DND-41 (cell line): Measurements from ENCODE around the gene OARD1.

Experiments
- ATAC-seq: fragments of 200-7000 bp; cut with Tn5 transposase; 3 replicates; pipeline ENCODE4 v1.9.1; 2021; ENCODE audit warnings: low read depth; ENCODE audit not compliant: insufficient read depth
- DNase-seq: peaks from one replicate; pipeline ENCODE4 v3.0.0-alpha.2; 2020
- H2AFZ ChIP-seq: 2 replicates; pipeline ENCODE4 v1.6.0; 2012; ENCODE audit warnings: low read depth, low read length
- H3K27ac ChIP-seq: 2 replicates; pipeline ENCODE4 v1.5.1; 2012; ENCODE audit warnings: low read length, inconsistent platforms
- H3K27me3 ChIP-seq: fragments of 200-600 bp; sonication (generic); 2 replicates; pipeline ENCODE4 v1.6.0; 2012; ENCODE audit warnings: low read length, mild to moderate bottlenecking, inconsistent platforms; ENCODE audit not compliant: insufficient read depth, poor library complexity
- H3K36me3 ChIP-seq: 2 replicates; pipeline ENCODE4 v1.5.1; 2012; ENCODE audit warnings: low read length, inconsistent platforms; ENCODE audit not compliant: insufficient read depth
- H3K4me1 ChIP-seq: 2 replicates; pipeline ENCODE4 v1.5.1; 2012; ENCODE audit warnings: mild to moderate bottlenecking, low read length; ENCODE audit not compliant: insufficient read depth
- H3K4me2 ChIP-seq: 2 replicates; pipeline ENCODE4 v1.6.0; 2012; ENCODE audit warnings: mild to moderate bottlenecking, moderate library complexity, low read length, inconsistent platforms; ENCODE audit not compliant: insufficient read depth
- H3K4me3 ChIP-seq, 2 experiments: fragments of 200-600 bp in 1 of 2; shearing (Covaris generic) in 1 of 2; 2 replicates each; pipeline ENCODE4 v1.5.1; 2012 to 2016; ENCODE audit warnings: inconsistent platforms in 2 of 2, low read length in 2 of 2, mild to moderate bottlenecking in 2 of 2, low read depth in 1 of 2, moderate library complexity in 1 of 2
- H3K79me2 ChIP-seq: 2 replicates; pipeline ENCODE4 v1.6.0; 2012; ENCODE audit warnings: low read length, inconsistent platforms; ENCODE audit not compliant: insufficient read depth
- H3K9ac ChIP-seq: 2 replicates; pipeline ENCODE4 v1.6.0; 2012; ENCODE audit warnings: low read depth, mild to moderate bottlenecking, inconsistent platforms, low read length, moderate library complexity
- H3K9me3 ChIP-seq: 2 replicates; pipeline ENCODE4 v1.5.1; 2012; ENCODE audit warnings: low read length, moderate library complexity, mild to moderate bottlenecking, inconsistent platforms; ENCODE audit not compliant: insufficient read depth, severe bottlenecking
- H4K20me1 ChIP-seq: 2 replicates; pipeline ENCODE4 v1.6.0; 2012; ENCODE audit warnings: low read length; ENCODE audit not compliant: insufficient read depth
- EZH2 ChIP-seq: IDR thresholded peaks from 3 replicates; pipeline ENCODE4 v1.6.1; 2012; ENCODE audit warnings: borderline replicate concordance, low read depth, mild to moderate bottlenecking, moderate library complexity, low read length, inconsistent platforms; ENCODE audit not compliant: severe bottlenecking
- TF ChIP-seq, protein P1 (sequence below): IDR thresholded peaks from 2 replicates; pipeline ENCODE4 v1.5.1; 2012; ENCODE audit warnings: borderline replicate concordance, low read length, moderate library complexity, mild to moderate bottlenecking; ENCODE audit not compliant: poor library complexity, severe bottlenecking; ENCODE audit errors: extremely low read depth

Gene OARD1

DNA sequence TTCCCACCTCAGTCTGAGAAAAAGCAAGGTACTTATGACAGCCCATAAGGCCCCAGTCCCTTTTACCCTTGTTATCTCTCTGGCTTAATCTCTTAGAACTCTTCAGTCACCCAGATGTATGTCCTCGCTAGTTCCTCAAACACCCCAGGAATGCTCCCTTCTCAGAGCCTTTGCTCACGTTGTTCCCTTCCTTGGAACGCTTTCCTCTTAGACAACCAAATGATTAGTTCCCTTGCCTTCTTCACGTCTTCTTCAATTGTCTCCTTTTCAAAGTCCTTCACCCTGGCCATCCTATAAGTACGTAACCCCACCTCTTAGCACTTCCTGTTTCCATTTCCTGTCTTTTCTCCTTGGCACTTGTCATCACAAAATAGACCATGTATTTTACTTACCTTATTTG is 20.3 kb downstream of the OARD1 start:
- Histone ChIP-seq H3K4me3 (no peak overlapping the region), H4K20me1 (no peaks in the 10 kb centered on the region), H3K9ac (no peak overlapping the region), H3K27me3 (no peaks in the 10 kb centered on the region), H3K79me2 (no peaks in the 10 kb centered on the region), H3K36me3 (no peaks in the 10 kb centered on the region), H3K4me1 (peaks cover 14% of the 10 kb centered on the region), H2AFZ (peak overlapping the region; percentile 29), H3K27ac (peak overlapping the region; percentile 7), H3K9me3 (no peaks in the 10 kb centered on the region), H3K4me2 (no peak overlapping the region)
- DNase-seq (no peak), ATAC-seq (peak; percentile 65; the same call in 2 of the 3 replicates)
- TF ChIP-seq, protein P1, sequence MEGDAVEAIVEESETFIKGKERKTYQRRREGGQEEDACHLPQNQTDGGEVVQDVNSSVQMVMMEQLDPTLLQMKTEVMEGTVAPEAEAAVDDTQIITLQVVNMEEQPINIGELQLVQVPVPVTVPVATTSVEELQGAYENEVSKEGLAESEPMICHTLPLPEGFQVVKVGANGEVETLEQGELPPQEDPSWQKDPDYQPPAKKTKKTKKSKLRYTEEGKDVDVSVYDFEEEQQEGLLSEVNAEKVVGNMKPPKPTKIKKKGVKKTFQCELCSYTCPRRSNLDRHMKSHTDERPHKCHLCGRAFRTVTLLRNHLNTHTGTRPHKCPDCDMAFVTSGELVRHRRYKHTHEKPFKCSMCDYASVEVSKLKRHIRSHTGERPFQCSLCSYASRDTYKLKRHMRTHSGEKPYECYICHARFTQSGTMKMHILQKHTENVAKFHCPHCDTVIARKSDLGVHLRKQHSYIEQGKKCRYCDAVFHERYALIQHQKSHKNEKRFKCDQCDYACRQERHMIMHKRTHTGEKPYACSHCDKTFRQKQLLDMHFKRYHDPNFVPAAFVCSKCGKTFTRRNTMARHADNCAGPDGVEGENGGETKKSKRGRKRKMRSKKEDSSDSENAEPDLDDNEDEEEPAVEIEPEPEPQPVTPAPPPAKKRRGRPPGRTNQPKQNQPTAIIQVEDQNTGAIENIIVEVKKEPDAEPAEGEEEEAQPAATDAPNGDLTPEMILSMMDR = no peak
- no peak for TF ChIP-seq EZH2

DNA sequence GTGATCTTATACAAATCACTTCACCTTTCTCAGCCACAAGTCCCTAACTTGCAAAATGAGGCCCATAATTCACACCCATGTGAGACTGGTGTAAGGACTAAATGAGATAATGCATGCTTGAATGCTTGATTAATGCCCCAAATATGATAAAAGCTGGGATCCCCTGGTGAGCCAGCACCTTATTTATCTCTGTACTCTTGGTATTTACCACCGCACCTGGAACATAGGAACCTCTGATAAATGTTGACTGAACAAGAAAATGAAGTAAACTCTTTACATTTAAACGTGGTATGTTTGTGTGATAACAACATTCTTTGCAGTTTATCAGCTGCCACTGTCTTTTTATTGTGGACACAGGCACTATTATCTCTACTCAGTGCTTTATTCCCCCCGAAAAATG is 21.6 kb downstream of the OARD1 start:
- H3K36me3 ChIP-seq = no peaks in the 10 kb centered on the region
- TF ChIP-seq, protein P1 = no peak
- TF ChIP-seq EZH2 = no peak
- H3K27me3 ChIP-seq = no peaks in the 10 kb centered on the region
- no peak overlapping the region for H3K9ac ChIP-seq
- no peaks in the 10 kb centered on the region for H3K9me3 ChIP-seq
- peaks cover 14% of the 10 kb centered on the region for H3K4me1 ChIP-seq
- no peak overlapping the region for H3K4me2 ChIP-seq
- H3K4me3 ChIP-seq = no peak overlapping the region
- H4K20me1 ChIP-seq = no peaks in the 10 kb centered on the region
- H3K27ac ChIP-seq = no peak overlapping the region
- no peak overlapping the region for H2AFZ ChIP-seq
- DNase-seq (no peak), ATAC-seq (no peak)
- no peaks in the 10 kb centered on the region for H3K79me2 ChIP-seq

DNA sequence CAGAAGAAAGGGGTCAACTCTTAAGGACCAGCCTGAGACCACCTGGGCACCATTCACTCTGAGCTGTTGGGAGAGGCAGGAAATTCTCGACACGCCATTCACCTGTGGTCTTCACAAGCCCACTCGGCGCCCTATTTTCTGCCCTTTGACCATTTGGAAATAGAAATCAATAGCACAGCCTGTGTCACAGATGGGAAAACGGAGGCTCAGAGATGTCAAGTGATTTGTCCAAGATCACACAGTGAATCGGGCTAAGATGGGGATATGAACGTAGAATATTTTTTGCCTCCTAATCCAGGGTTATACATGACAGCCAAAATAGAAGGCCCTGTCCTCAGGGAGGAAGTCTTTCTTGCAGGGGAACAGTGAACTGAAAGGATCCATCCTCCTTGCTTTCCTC is 22.2 kb downstream of the OARD1 start:
- no peak overlapping the region for H3K4me2 ChIP-seq
- H3K4me3 ChIP-seq = no peak overlapping the region
- no peak overlapping the region for H3K9ac ChIP-seq
- H3K4me1 ChIP-seq = peaks cover 14% of the 10 kb centered on the region
- H3K9me3 ChIP-seq = no peaks in the 10 kb centered on the region
- no peaks in the 10 kb centered on the region for H3K79me2 ChIP-seq
- ATAC-seq (no peak), DNase-seq (no peak)
- no peak for TF ChIP-seq EZH2
- TF ChIP-seq, protein P1 = no peak
- H4K20me1 ChIP-seq = no peaks in the 10 kb centered on the region
- H3K27ac ChIP-seq = no peak overlapping the region
- H3K36me3 ChIP-seq = no peaks in the 10 kb centered on the region
- no peaks in the 10 kb centered on the region for H3K27me3 ChIP-seq
- H2AFZ ChIP-seq = no peak overlapping the region

DNA sequence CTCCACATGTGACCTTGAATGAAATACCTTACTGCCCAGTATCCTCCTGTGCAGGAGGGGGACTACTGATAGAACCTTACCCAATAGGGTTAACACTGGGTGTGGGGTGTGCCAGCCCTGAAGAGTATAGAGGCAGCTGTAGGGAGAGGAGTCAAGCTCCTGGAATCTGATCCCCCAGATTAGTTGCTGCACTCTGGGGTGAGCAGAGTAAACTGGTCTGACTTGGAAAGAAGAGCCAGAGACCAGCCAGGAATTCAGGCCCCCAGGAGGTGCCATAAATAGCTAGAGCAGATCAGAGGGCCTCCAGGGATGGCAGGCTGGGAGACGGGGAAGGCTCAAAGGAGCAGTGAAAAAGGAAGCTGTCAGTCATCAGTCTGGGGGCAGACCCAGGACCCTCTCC is 22.6 kb downstream of the OARD1 start:
- Histone ChIP-seq H3K36me3 (no peaks in the 10 kb centered on the region), H3K27me3 (no peaks in the 10 kb centered on the region), H3K79me2 (no peaks in the 10 kb centered on the region), H4K20me1 (no peaks in the 10 kb centered on the region), H3K4me1 (peaks cover 14% of the 10 kb centered on the region), H2AFZ (no peak overlapping the region), H3K4me2 (no peak overlapping the region), H3K9ac (no peak overlapping the region), H3K27ac (no peak overlapping the region), H3K9me3 (no peaks in the 10 kb centered on the region), H3K4me3 (no peak overlapping the region)
- ATAC-seq (no peak), DNase-seq (no peak)
- TF ChIP-seq, protein P1 = no peak
